ENCODE results near the gene ZNF536.

- TF ChIP-seq GATA2 (IDR thresholded peaks at IDR 0.05; ENCODE audit: low read depth, low read length) (no peak), GATA3 (IDR thresholded peaks at IDR 0.05; ENCODE audit: low read depth, low read length) (no peak)
These were observed 208.5 kb downstream of the ZNF536 start for GRCh38 chr19:30580673-30581072.

Data from SH-SY5Y (cell line).